Astrocyte of the cerebellum (primary cell): ENCODE data around the gene ARHGEF10L.
A peak's percentile ranks its signal among the peaks of the same experiment; 100 is the strongest.

ENCODE experiments used
- DNase-seq: peaks from one replicate; pipeline ENCODE4 v3.0.0-alpha.2; 2011; ENCODE audit warnings: low read depth
- H3K4me3 ChIP-seq: 2 replicates; pipeline ENCODE4 v1.5.1; 2011; ENCODE audit warnings: mild to moderate bottlenecking, low read depth, low read length, moderate library complexity
- CTCF ChIP-seq: IDR thresholded peaks from 2 replicates; pipeline ENCODE4 v1.5.1; 2012; ENCODE audit warnings: low read length, low read depth, moderate library complexity, mild to moderate bottlenecking; ENCODE audit errors: missing control alignments
- in situ Hi-C: cut with HindIII; loops from 2 replicates; pipeline ENCODE4 v1.10.0; 2017; ENCODE audit warnings: low sequenced_read_pairs

The ARHGEF10L gene

GRCh38 chr1:17739050-17739449 is 199.6 kb downstream of the ARHGEF10L start:
- no peak for DNase-seq
- TF ChIP-seq CTCF, result no peak
- H3K4me3 ChIP-seq, result no peak overlapping the region
- in situ Hi-C loops, result no loop called here

GRCh38 chr1:17741052-17741451 is 201.6 kb downstream of the ARHGEF10L start:
- no peak for DNase-seq
- no peak for TF ChIP-seq CTCF
- in situ Hi-C loops, result no loop called here
- no peak overlapping the region for H3K4me3 ChIP-seq

GRCh38 chr1:17742583-17742982 is 203.1 kb downstream of the ARHGEF10L start:
- peak; percentile 26 for DNase-seq
- H3K4me3 ChIP-seq, result no peak overlapping the region
- in situ Hi-C loops, result no loop called here
- no peak for TF ChIP-seq CTCF

DNA sequence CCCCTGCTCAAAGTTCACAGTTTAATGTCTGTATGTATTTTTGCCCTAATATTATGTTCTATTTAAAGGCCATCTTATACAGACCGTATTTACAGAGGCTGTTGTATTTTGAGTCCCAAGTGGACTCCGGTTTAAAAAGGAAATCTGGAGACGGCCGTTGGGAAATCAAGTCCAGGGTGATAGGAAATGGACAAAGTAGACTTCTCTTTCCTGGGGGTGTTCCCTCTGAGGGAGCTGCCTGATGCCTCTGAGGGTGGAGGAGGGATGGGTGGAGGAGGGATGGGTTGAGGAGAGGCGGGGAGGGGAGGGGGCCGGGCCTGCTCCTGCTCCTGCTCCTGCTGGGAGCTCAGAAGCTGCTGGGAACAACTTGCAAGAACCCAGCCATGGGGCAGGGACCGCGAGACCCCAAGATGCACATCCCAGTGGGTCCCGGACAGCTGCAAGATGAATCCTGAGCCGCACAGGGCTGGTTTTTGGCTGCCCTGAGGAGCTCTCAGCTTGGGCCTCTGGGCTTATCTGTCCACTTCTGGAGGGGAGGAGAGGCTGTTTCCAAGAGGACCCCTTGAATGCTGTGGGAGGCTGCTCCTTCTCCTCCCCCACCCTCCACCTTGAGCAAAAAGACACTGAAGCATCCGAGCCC is 203.6 kb downstream of the ARHGEF10L start:
- TF ChIP-seq CTCF, result no peak
- in situ Hi-C loops, result no loop called here
- DNase-seq, result no peak
- H3K4me3 ChIP-seq, result no peak overlapping the region

DNA sequence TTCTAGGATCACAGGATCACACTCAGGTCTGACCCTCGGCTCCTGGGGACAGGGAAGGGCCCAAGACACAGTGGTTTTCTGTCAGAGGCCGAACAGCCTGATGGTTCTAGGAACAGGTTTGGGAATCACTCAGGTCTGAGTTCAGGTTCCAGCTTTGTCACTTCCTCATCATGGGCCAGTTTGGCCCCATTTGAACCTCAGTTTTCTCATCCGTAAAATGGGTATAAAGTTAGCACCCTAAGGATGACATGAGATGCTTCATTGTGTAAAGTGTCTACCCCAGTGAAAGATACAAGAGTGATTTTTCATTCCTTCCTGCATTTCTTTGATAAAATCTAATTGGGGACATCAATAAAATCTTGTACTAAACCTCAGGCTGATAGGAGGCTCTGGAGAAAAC is 204.4 kb downstream of the ARHGEF10L start:
- DNase-seq, result no peak
- in situ Hi-C loops, result no loop called here
- no peak for TF ChIP-seq CTCF
- no peak overlapping the region for H3K4me3 ChIP-seq

DNA sequence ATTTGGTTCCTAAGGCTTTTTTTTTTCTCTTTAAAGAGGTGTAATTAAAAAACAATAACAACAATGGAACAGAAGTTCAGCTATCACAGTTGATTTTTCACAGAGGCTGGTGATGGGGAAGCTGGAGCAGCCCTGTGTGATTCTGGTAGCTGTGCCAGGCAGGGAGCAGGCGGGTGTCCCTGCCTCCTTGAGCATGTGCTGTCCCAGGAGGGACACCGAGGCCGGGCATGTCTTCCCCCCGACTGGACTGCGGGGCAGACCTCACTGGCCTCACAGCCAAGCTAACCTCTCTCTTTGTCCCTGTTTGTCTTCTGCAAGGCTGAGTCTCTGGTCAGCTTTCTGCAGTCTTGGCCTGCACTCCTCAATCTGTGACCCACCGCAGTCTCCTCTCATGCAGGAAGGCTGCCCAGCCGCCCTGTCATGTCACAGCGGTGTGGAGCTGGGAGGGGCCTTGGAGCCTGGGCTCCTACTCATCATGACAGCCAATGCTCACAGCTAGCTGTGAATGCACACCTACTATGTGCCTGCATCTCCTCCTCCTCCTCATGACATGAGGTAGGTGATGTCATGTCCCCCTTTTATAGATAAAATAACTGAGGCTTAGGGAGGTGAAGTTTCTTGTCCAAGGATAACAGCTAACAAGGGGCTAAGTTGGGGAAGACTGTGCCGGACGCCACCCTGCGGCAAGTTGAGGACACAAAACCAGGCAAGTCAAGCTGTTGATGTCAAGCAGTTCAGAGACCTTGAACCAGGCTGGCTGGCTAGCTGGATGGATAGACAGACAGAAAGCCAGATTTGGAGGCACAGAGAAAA is 205.4 kb downstream of the ARHGEF10L start:
- in situ Hi-C loops, result no loop called here
- no peak for DNase-seq

More for the DNA sequence above, 205.4 kb downstream of the ARHGEF10L start:
- peak; percentile 48 for TF ChIP-seq CTCF
- H3K4me3 ChIP-seq, result no peak overlapping the region
